HG03060 (cell line): ENCODE results near the gene ZBTB17.
"Not testable (repeated sequence)": the region's sequence is repeated elsewhere in the genome, so short reads cannot be mapped to it uniquely, and the experiment has no call there.

Experiments used
- ATAC-seq: cut with Tn5 transposase; IDR thresholded peaks from one replicate; pipeline ENCODE4 v1.9.1; 2021; ENCODE audit warnings: low read depth, moderate number of reproducible peaks; ENCODE audit not compliant: unreplicated experiment

Gene ZBTB17

DNA sequence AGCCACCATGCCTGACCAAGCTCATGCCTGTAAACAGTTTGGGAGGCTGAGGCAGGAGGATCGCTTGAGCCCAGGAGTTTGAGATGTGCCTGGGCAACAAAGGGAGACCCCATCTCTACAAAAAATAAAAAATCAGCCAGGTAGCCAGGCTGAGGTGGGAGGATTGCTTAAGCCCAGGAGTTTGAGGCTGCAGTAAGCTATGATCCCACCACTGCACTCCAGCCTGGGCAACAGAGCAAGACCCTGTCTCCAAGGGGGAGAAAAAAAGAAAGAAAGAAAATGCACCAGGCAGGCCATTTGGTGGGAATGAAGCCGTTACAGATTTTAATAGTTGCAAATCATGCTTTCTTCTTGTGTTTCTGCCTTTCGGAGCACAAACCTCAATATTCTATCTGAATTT lies 62.3 kb downstream of the ZBTB17 start:
- ATAC-seq = not testable (repeated sequence)

DNA sequence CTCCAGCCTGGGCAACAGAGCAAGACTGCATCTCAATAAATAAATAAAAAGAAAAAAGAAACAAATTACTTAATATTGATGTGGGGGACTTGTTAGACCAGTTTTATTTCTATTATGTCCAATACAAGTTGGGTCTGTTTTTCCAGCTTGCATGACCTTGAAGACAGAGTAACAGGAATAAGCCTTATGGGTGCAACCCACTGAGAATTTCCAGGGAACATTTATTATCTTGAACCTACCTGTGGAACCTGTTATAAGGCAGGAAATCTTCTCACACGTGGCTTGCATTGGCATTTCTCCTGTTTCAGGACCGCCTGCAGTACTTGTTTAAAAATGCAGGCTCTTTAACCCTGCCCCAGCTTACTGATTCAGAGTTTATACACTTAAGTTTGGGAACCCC lies 64.0 kb downstream of the ZBTB17 start:
- no peak for ATAC-seq

DNA sequence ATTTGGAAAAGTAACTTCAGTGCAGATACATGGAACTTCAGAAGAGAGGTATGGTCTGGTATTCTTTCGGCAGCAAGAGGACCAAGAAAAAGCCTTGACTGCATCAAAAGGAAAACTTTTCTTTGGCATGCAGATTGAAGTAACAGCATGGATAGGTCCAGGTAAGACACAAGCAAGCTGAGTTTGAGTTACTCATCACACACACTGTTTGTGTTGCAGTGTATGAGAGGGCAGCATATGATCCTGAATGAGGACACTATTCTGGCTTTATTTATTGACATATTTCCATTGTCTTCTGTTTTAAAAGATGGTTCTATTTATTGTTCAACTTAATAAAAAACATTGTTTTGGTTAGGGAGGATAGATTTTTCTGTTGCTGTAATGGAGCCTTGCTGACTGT lies 64.8 kb downstream of the ZBTB17 start:
- ATAC-seq = no peak

DNA sequence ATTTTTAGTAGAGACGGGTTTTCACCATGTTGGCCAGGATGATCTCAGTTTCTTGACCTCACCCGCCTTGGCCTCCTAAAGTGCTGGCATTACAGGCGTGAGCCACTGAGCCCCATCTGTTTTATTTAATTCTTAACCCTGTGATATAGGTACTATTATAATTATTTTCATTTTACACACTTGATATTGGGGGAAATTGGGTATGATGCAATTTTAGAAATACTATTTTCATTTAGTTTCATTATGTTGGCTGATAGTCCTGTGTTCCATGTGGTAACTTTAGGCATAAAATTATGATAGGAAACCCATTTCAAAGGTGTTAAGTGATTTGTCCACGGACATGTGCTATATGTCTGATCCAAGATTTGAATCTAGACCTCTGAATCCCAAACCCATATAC lies 67.3 kb downstream of the ZBTB17 start:
- ATAC-seq = no peak

DNA sequence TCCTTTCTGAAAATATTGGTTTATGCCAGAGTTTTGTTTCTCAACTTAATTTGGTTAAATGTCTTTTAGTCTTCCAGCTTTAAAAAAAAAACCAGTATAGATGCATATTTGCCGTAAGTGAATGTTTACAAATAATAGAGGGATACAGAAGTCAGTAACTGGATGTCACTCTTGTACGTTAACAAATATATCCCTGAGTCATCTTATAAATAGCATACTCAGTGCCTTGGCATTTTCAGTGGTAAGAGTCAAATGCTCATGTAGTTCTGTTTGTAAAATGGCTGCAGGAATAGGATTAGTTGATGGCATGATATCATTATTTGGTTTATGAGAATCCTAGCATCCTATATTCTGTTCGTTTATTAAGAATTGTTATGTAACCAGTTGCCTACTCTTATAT lies 73.0 kb downstream of the ZBTB17 start:
- no peak for ATAC-seq

DNA sequence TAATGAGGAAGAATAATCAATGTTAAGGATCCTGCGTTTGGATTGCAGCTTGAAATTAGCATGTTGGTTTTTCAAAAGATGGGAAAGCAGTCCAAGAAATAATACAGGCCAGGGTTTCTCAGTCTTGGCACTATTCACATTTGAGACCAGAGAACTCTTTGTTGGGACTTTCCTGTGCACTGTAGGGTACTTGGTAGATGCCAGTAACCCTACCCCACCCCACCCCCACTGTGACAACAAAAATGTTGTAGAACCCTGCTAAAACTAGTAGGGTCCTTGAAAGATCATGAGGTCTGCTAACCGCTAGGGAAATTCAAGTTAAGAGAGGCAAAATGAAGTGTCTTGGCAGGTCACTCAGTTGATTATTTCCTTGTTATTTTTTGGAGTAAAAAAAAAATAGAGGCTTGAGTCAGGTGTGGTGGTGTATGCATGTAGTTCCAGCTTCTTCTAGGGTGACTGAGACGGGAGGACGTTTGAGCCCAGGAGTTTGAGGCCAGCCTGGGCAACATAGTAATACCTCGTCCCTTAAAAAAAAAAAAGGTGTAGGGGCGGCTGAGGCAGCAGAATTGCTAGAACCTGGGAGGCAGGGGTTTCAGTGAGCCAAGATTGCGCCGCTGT lies 75.1 kb downstream of the ZBTB17 start:
- ATAC-seq = no peak

DNA sequence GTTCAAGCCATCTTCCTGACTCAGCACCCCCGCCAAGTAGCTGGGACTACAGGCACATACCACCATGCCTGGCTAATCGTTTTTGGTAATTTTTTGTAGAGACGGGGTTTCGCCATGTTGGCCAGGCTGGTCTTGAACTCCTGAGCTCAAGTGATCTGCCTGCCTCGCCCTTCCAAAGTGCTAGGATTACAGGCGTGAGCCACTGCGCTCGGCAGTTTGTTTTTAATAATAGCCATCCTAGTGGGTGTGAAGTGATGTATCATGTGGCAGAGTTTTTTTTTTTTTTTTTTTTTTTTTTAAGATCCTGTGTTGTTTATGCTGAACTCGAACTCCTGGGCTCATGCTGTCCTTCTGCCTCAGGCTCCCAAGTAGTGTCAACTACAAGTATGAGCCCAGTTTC lies 76.6 kb downstream of the ZBTB17 start:
- no peak for ATAC-seq

DNA sequence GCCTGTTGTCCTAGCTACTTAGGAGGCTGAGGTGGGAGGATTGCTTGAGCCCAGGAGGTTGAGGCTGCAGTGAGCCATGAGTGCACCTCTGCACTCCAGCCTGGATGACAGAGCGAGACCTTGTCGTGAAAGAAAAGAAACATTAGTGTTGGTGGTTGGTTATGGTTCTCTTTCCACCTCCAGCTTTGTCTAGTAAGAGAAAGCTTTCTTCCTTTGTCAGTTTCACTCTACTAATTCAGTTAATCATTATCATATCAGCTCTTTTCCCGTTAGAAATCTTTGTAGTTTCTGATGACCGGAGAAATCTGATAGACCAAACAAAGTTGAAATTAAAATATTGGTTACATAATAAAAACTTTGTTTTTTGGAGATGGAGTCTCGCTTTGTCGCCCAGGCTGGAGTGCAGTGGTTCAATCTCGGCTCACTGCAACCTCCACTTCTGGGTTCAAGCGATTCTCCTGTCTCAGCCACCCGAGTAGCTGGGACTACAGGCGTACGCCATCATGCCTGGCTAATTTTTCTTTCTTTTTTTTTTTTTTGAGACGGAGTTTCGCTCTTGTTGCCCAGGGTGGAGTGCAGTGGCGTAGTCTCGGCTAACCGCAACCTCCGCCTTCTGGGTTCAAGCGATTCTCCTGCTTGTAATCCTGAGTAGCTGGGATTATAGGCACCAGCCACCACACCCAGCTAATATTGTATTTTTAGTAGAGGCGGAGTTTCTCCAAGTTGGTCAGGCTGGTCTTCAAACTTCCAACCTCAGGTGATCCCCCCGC lies 78.9 kb downstream of the ZBTB17 start:
- ATAC-seq = not testable (repeated sequence)

DNA sequence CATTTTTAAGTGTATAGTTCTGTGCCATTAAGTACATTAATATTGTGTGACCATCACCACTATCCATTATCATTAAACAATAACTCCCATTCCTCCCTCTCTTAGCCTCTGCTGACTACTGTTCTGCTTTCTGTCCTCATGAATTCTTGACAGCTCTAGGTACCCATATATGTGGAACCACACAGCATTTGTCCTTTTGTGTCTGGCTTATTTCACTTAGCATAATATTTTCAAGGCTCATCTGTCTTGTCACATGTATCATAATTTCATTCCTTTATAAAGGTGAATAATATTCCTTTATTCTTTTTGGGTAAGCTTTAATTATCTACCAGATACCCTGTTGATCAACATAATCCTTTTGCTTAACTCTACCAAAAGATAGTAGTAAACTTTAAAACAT lies 80.7 kb downstream of the ZBTB17 start:
- no peak for ATAC-seq

DNA sequence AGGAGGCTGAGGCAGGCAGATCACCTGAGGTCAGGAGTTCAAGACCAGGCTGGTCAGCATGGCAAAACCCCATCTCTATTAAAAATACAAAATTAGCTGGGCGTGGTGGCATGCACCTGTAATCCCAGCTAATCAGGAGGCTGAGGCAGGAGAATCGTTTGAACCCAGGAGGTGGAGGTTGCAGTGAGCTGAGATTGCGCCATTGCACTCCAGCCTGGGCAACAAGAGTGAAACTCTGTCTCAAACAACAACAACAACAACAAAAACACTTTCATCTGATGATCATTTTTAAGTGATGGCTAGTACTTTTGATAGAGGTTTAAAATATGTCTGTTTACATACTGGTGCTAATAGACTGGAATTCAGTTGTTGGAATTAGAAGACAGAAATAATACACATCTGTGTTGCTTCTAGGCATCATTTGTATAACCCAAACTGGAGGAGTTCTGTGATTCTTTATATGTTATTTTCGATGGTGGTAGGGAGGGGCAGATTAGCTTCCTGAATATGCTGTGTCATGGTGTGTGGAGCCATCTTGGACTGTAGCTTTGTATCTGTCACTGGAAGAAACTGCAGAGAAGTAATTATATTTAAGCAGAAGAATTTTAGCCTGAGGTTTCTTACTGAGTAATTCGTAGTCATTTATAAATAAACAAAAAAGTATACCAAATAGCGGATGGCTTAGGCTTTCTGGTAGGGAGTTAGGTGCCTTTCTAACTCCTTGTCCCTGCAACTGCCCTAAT lies 82.9 kb downstream of the ZBTB17 start:
- not testable (repeated sequence) for ATAC-seq
